Chondrocyte (in vitro differentiated cells): ENCODE results near the gene ZFAND3. TPM values are rescaled to one million over a fixed set of nuclear protein-coding genes. Genes with fewer than 3 reads are reported as not detected.

Experiments
- DNase-seq: peaks from one replicate; pipeline ENCODE4 v3.0.0; 2021; ENCODE audit warnings: mixed read lengths, low spot score
- H3K27ac Mint-ChIP-seq: one replicate; pipeline ENCODE4 v1.8.0; 2021; ENCODE audit warnings: mild to moderate bottlenecking, moderate library complexity, mixed read lengths; ENCODE audit not compliant: unreplicated experiment
- H3K27me3 Mint-ChIP-seq: 2 replicates; pipeline ENCODE4 v1.8.0; 2021; ENCODE audit warnings: low read depth, mixed read lengths
- H3K36me3 Mint-ChIP-seq: 2 replicates; pipeline ENCODE4 v1.8.0; 2021; ENCODE audit warnings: low read depth, mixed read lengths
- H3K4me1 Mint-ChIP-seq: 2 replicates; pipeline ENCODE4 v1.8.0; 2021; ENCODE audit warnings: low read depth, mild to moderate bottlenecking, mixed read lengths
- H3K4me3 Mint-ChIP-seq: one replicate; pipeline ENCODE4 v1.8.0; 2021; ENCODE audit warnings: mild to moderate bottlenecking, moderate library complexity, mixed read lengths; ENCODE audit not compliant: unreplicated experiment
- H3K9me3 Mint-ChIP-seq: 2 replicates; pipeline ENCODE4 v1.8.0; 2021; ENCODE audit warnings: low read depth, mixed read lengths
- CTCF ChIP-seq: fragments of 200-600 bp; sonication (generic); IDR thresholded peaks from 2 replicates; pipeline ENCODE4 v1.5.0; 2021; ENCODE audit warnings: antibody characterized with exemption, mild to moderate bottlenecking, moderate library complexity
- total RNA-seq: library from RNA; stranded (reverse); gene quantifications from 3 replicates; pipeline ENCODE4 v1.2.1, GENCODE V29; 2021

The ZFAND3 gene
- total RNA-seq, 1 donor from 2014 or later = 98.5 TPM

- H3K4me3 Mint-ChIP-seq = no peak overlapping the region
- no peak for DNase-seq
These were observed 272.9 kb downstream of the ZFAND3 start for GRCh38 chr6:38092465-38092864.

GRCh38 chr6:38092964-38093363 lies 273.4 kb downstream of the ZFAND3 start:
- H3K9me3 Mint-ChIP-seq = no peaks in the 10 kb centered on the region
- H3K27ac Mint-ChIP-seq = no peak overlapping the region
- H3K4me1 Mint-ChIP-seq = peaks cover 28% of the 10 kb centered on the region
- no peak overlapping the region for H3K4me3 Mint-ChIP-seq
- peaks cover 2% of the 10 kb centered on the region for H3K36me3 Mint-ChIP-seq
- H3K27me3 Mint-ChIP-seq = no peaks in the 10 kb centered on the region
- no peak for DNase-seq
- no peak for TF ChIP-seq CTCF

More at GRCh38 chr6:38092465-38092864, 272.9 kb downstream of the ZFAND3 start:
- Mint-ChIP-seq H3K27ac (no peak overlapping the region), H3K27me3 (no peaks in the 10 kb centered on the region), H3K4me1 (peaks cover 28% of the 10 kb centered on the region), H3K9me3 (no peaks in the 10 kb centered on the region), H3K36me3 (peaks cover 2% of the 10 kb centered on the region)
- no peak for TF ChIP-seq CTCF

GRCh38 chr6:38095054-38095453 lies 275.5 kb downstream of the ZFAND3 start:
- Mint-ChIP-seq H3K36me3 (no peaks in the 10 kb centered on the region), H3K4me3 (no peak overlapping the region), H3K27ac (peak overlapping the region; percentile 75), H3K9me3 (no peaks in the 10 kb centered on the region), H3K27me3 (no peaks in the 10 kb centered on the region), H3K4me1 (peaks cover 28% of the 10 kb centered on the region)
- TF ChIP-seq CTCF = no peak
- no peak for DNase-seq

GRCh38 chr6:38099221-38099620 lies 279.7 kb downstream of the ZFAND3 start:
- Mint-ChIP-seq H3K4me3 (no peak overlapping the region), H3K9me3 (no peaks in the 10 kb centered on the region), H3K27me3 (no peaks in the 10 kb centered on the region), H3K4me1 (peaks cover 19% of the 10 kb centered on the region), H3K36me3 (peaks cover 5% of the 10 kb centered on the region), H3K27ac (no peak overlapping the region)
- DNase-seq = no peak
- no peak for TF ChIP-seq CTCF

DNA sequence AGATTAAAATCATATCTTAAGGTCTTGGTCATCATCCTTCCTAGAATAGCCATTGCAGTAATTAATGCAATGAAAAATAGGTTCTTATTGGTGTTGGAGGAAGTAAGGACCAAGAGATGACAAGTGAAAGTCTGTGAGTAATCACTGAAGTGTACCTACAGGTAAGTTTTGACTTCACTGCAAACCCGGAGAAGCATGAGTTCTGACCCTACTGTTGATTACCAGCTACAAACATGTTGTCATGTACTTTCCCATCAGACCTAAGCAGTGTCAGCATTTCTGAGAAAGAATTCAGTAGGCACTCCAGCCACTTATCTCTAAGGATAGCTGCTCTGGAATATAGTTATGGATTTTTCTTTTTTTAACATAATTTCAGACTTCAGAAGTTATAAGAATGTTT lies 280.9 kb downstream of the ZFAND3 start:
- Mint-ChIP-seq H3K4me1 (peaks cover 8% of the 10 kb centered on the region), H3K9me3 (no peaks in the 10 kb centered on the region), H3K27ac (no peak overlapping the region), H3K36me3 (peaks cover 5% of the 10 kb centered on the region), H3K27me3 (no peaks in the 10 kb centered on the region), H3K4me3 (no peak overlapping the region)
- no peak for TF ChIP-seq CTCF
- no peak for DNase-seq
